Measurements from ENCODE around the gene GINS3. TPM values are rescaled to one million over a fixed set of nuclear protein-coding genes. Genes with fewer than 3 reads are reported as not detected.

The GINS3 gene
- total and polyA plus RNA-seq, 2 experiments from 2014 or later = 2.1 to 3.0 TPM

DNA sequence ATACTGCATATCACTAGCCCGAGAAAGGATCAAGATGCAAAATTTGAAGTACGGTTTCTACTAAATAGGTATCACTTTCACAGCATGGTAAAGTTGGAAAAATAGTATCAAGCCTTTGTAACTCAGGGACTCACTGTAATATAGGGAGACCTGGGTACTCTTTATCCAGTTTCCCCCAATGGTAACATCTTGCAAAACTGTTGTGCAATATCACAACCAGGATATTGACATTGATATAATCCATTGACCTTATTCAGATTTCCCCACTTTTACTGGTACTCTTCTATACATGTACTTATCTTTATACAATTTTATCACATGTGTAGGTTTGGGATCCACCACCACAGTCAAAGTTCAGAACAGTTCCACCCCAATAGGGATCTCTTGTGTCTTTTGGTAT, 20.4 kb upstream of the GINS3 start:
- Histone ChIP-seq H3K9me3 (ENCODE audit: low read depth) (no peaks in the 10 kb centered on the region), H3K9me2 (replicated peaks; ENCODE audit: insufficient read depth) (no peaks in the 10 kb centered on the region), H3K79me2 (no peaks in the 10 kb centered on the region), H3K4me1 (ENCODE audit: insufficient read depth) (no peaks in the 10 kb centered on the region), H3K4me2 (no peak overlapping the region), H3K27me3 (no peaks in the 10 kb centered on the region), H3K4me3 (no peak overlapping the region), H4K20me1 (ENCODE audit: insufficient read depth, poor library complexity, severe bottlenecking) (no peaks in the 10 kb centered on the region), H2AFZ (no peak overlapping the region), H3K27ac (no peak overlapping the region), H3K36me3 (replicated peaks; ENCODE audit: insufficient read depth, low read depth) (no peaks in the 10 kb centered on the region)
- TF ChIP-seq EZH2phosphoT487 (IDR thresholded peaks at IDR 0.05; ENCODE audit: low read depth, severe bottlenecking, unreplicated experiment) = no peak
- TF ChIP-seq EZH2 (IDR thresholded peaks at IDR 0.05; ENCODE audit: borderline replicate concordance) = no peak
- TF ChIP-seq, protein P1, sequence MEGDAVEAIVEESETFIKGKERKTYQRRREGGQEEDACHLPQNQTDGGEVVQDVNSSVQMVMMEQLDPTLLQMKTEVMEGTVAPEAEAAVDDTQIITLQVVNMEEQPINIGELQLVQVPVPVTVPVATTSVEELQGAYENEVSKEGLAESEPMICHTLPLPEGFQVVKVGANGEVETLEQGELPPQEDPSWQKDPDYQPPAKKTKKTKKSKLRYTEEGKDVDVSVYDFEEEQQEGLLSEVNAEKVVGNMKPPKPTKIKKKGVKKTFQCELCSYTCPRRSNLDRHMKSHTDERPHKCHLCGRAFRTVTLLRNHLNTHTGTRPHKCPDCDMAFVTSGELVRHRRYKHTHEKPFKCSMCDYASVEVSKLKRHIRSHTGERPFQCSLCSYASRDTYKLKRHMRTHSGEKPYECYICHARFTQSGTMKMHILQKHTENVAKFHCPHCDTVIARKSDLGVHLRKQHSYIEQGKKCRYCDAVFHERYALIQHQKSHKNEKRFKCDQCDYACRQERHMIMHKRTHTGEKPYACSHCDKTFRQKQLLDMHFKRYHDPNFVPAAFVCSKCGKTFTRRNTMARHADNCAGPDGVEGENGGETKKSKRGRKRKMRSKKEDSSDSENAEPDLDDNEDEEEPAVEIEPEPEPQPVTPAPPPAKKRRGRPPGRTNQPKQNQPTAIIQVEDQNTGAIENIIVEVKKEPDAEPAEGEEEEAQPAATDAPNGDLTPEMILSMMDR (IDR thresholded peaks at IDR 0.05; ENCODE audit: poor library complexity) = no peak
- 83% methylated on average over 2 of the region's 2 CpGs for WGBS (ENCODE audit: low lambda C conversion rate, missing lambda C conversion rate)
- DNase-seq (ENCODE audit: low spot score) = no peak

DNA sequence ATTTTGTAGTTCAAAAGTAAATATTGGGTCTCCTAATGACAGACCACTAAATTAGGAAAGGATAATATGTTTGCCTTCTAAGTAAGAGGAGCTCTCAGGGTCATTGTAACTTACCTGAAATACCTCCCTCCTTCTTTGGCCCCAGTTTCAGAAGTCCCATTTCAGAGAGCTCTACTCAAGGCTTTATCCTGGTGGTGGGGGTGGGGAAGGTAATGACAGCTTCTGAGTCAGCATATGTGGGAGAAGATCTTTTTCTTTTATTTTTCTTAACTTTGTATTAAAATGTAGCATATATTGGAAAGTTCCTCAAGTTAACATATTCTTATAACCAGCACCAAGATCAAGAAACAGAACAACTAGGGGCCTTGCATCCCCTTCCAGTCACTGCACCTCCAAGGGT, 16.9 kb upstream of the GINS3 start:
- H3K4me1 ChIP-seq (ENCODE audit: insufficient read depth) = no peaks in the 10 kb centered on the region
- H3K4me2 ChIP-seq = no peak overlapping the region
- H3K9me3 ChIP-seq (ENCODE audit: low read depth) = no peaks in the 10 kb centered on the region
- TF ChIP-seq, protein P1 (IDR thresholded peaks at IDR 0.05; ENCODE audit: poor library complexity) = no peak
- TF ChIP-seq EZH2 (IDR thresholded peaks at IDR 0.05; ENCODE audit: borderline replicate concordance) (no peak), EZH2phosphoT487 (IDR thresholded peaks at IDR 0.05; ENCODE audit: low read depth, severe bottlenecking, unreplicated experiment) (no peak)
- H3K9me2 ChIP-seq (replicated peaks; ENCODE audit: insufficient read depth) = no peaks in the 10 kb centered on the region
- H3K27ac ChIP-seq = no peak overlapping the region
- no peak overlapping the region for H2AFZ ChIP-seq
- no peak for DNase-seq (ENCODE audit: low spot score)
- H3K79me2 ChIP-seq = no peaks in the 10 kb centered on the region
- no peak overlapping the region for H3K4me3 ChIP-seq
- peaks cover 8% of the 10 kb centered on the region for H3K27me3 ChIP-seq
- H4K20me1 ChIP-seq (ENCODE audit: insufficient read depth, poor library complexity, severe bottlenecking) = no peaks in the 10 kb centered on the region
- no peaks in the 10 kb centered on the region for H3K36me3 ChIP-seq (replicated peaks; ENCODE audit: insufficient read depth, low read depth)

DNA sequence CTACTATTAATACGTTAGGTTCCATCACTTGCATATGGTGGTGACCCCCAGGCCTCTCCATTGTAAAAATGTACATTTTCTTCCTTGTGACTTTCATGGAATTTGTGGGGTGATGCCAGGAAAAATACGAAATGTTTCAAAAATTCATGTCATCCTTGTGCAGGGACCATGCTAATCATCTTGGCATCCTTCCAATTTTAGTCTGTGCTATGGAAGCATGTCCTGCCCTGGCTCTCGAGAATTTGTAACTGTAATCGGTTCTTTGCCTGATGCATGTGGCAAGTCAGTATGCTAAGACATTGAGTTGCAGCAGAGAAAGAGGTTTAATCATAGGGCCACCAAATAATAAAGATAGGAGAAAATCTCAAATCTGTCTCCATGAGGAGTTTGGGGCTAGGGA, 14.3 kb upstream of the GINS3 start:
- Histone ChIP-seq H4K20me1 (ENCODE audit: insufficient read depth, poor library complexity, severe bottlenecking) (no peaks in the 10 kb centered on the region), H3K9me2 (replicated peaks; ENCODE audit: insufficient read depth) (no peaks in the 10 kb centered on the region), H3K27ac (no peak overlapping the region), H3K4me2 (no peak overlapping the region), H2AFZ (no peak overlapping the region), H3K27me3 (peaks cover 8% of the 10 kb centered on the region), H3K36me3 (replicated peaks; ENCODE audit: insufficient read depth, low read depth) (no peaks in the 10 kb centered on the region), H3K4me3 (no peak overlapping the region), H3K4me1 (ENCODE audit: insufficient read depth) (no peaks in the 10 kb centered on the region), H3K9me3 (ENCODE audit: low read depth) (no peaks in the 10 kb centered on the region), H3K79me2 (no peaks in the 10 kb centered on the region)
- 80% methylated on average over 4 of the region's 4 CpGs for WGBS (ENCODE audit: low lambda C conversion rate, missing lambda C conversion rate)
- no peak for DNase-seq (ENCODE audit: low spot score)
- TF ChIP-seq EZH2 (IDR thresholded peaks at IDR 0.05; ENCODE audit: borderline replicate concordance) (no peak), EZH2phosphoT487 (IDR thresholded peaks at IDR 0.05; ENCODE audit: low read depth, severe bottlenecking, unreplicated experiment) (no peak)
- TF ChIP-seq, protein P1 (IDR thresholded peaks at IDR 0.05; ENCODE audit: poor library complexity) = no peak

DNA sequence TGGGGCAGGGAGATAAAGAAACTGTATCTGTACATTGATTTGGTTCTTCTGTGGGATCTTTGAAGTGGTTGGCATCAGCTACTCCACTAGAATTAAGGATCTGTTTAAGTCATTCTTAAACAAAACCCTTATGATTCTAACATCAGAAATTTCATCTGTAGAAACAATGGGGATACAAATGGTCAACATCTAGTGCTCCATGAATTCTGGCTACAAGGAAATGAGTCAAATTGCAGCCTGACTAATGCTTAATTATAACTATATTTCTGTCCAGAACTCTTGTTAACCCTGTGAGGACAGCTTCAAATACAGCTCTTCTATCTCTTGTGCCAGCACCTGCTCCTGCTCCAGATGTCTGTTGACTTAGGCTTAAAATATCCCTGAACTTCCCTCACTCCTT, 13.9 kb upstream of the GINS3 start:
- H3K9me2 ChIP-seq (replicated peaks; ENCODE audit: insufficient read depth) = no peaks in the 10 kb centered on the region
- no peaks in the 10 kb centered on the region for H3K36me3 ChIP-seq (replicated peaks; ENCODE audit: insufficient read depth, low read depth)
- H3K27me3 ChIP-seq = peaks cover 8% of the 10 kb centered on the region
- TF ChIP-seq EZH2phosphoT487 (IDR thresholded peaks at IDR 0.05; ENCODE audit: low read depth, severe bottlenecking, unreplicated experiment) = no peak
- TF ChIP-seq EZH2 (IDR thresholded peaks at IDR 0.05; ENCODE audit: borderline replicate concordance) = no peak
- TF ChIP-seq, protein P1 (IDR thresholded peaks at IDR 0.05; ENCODE audit: poor library complexity) = no peak
- no peak overlapping the region for H2AFZ ChIP-seq
- DNase-seq (ENCODE audit: low spot score) = no peak
- H4K20me1 ChIP-seq (ENCODE audit: insufficient read depth, poor library complexity, severe bottlenecking) = no peaks in the 10 kb centered on the region
- no peak overlapping the region for H3K27ac ChIP-seq
- no peaks in the 10 kb centered on the region for H3K4me1 ChIP-seq (ENCODE audit: insufficient read depth)
- no peak overlapping the region for H3K4me3 ChIP-seq
- H3K79me2 ChIP-seq = no peaks in the 10 kb centered on the region
- H3K4me2 ChIP-seq = no peak overlapping the region
- no peaks in the 10 kb centered on the region for H3K9me3 ChIP-seq (ENCODE audit: low read depth)
